SK-N-SH (cell line): Measurements from ENCODE around the gene SLC6A17. TPM values are rescaled to one million over a fixed set of nuclear protein-coding genes. Genes with fewer than 3 reads are reported as not detected.

Source experiments
- CTCF ChIA-PET: fragments of 300-600, 350-600 bp; formaldehyde crosslinking; extraction: SDS; loops from one replicate; lab custom pipeline; 2021; lab: Yijun Ruan, JAX
- POLR2A ChIA-PET: fragments of 350-600 bp; sonication (Branson Sonifier 250); formaldehyde crosslinking; extraction: SDS; loops from one replicate; lab custom pipeline; 2020; ENCODE audit warnings: antibody characterized with exemption, inconsistent platforms; lab: Yijun Ruan, JAX
- DNase-seq: peaks from one replicate; pipeline ENCODE4 v3.0.0; 2012
- H2AFZ ChIP-seq: fragments of 200-600 bp; sonication (generic); 2 replicates; pipeline ENCODE4 v1.8.1; 2016; ENCODE audit warnings: antibody characterized with exemption, mild to moderate bottlenecking, low read depth
- H3F3A ChIP-seq: fragments of 200-600 bp; sonication (generic); replicated peaks from 2 replicates; pipeline ENCODE3; 2016; ENCODE audit warnings: antibody characterized with exemption, mild to moderate bottlenecking; ENCODE audit not compliant: insufficient read depth
- H3K27ac ChIP-seq, 2 experiments: fragments of 200-500 bp in 1 of 2; fragments of 200-600 bp in 1 of 2; sonication (Bioruptor generic) in 1 of 2; sonication (generic), shearing (Covaris generic) in 1 of 2; 2 replicates each; pipeline versions ENCODE4 v1.5.1 to v1.6.1; 2014 to 2016; ENCODE audit warnings: low read depth in 2 of 2, inconsistent platforms in 1 of 2, low read length in 1 of 2, mild to moderate bottlenecking in 1 of 2, mixed read lengths in 1 of 2
- H3K27me3 ChIP-seq: fragments of 200-600 bp; sonication (generic), shearing (Covaris generic); 2 replicates; pipeline ENCODE4 v1.6.1; 2016; ENCODE audit warnings: mixed run types; ENCODE audit not compliant: insufficient read depth
- H3K36me3 ChIP-seq, 2 experiments: fragments of 200-500 bp in 1 of 2; fragments of 200-600 bp in 1 of 2; sonication (Bioruptor generic) in 1 of 2; sonication (generic) in 1 of 2; replicated peaks in 1 of 2; 2 replicates each; pipeline versions ENCODE3 to v1.5.1; 2014 to 2016; ENCODE audit warnings: low read length in 1 of 2, mild to moderate bottlenecking in 1 of 2; ENCODE audit not compliant: insufficient read depth in 2 of 2, control insufficient read depth in 1 of 2
- H3K4me1 ChIP-seq, 2 experiments: fragments of 200-500 bp in 1 of 2; fragments of 200-600 bp in 1 of 2; sonication (Bioruptor generic) in 1 of 2; sonication (generic), shearing (Covaris generic) in 1 of 2; 2 replicates each; pipeline versions ENCODE4 v1.5.1 to v1.6.1; 2014 to 2016; ENCODE audit warnings: low read depth in 1 of 2, low read length in 1 of 2, mixed run types in 1 of 2; ENCODE audit not compliant: insufficient read depth in 2 of 2, control insufficient read depth in 1 of 2
- H3K4me2 ChIP-seq: fragments of 200-600 bp; sonication (generic), shearing (Covaris generic); 2 replicates; pipeline ENCODE4 v1.6.1; 2017; ENCODE audit warnings: mixed run types
- H3K4me3 ChIP-seq, 2 experiments: fragments of 200-500 bp in 1 of 2; fragments of 200-600 bp in 1 of 2; sonication (Bioruptor generic) in 1 of 2; sonication (generic), shearing (Covaris generic) in 1 of 2; 2 replicates each; pipeline versions ENCODE4 v1.5.1 to v1.8.1; 2014 to 2016; ENCODE audit warnings: low read depth in 2 of 2, inconsistent platforms in 1 of 2, low read length in 1 of 2, mild to moderate bottlenecking in 1 of 2, mixed read lengths in 1 of 2, moderate library complexity in 1 of 2
- H3K79me2 ChIP-seq: fragments of 200-600 bp; sonication (generic); 2 replicates; pipeline ENCODE4 v1.8.1; 2017; ENCODE audit warnings: mild to moderate bottlenecking; ENCODE audit not compliant: insufficient read depth
- H3K9ac ChIP-seq: fragments of 200-600 bp; sonication (generic); 2 replicates; pipeline ENCODE4 v1.6.1; 2017; ENCODE audit warnings: mixed run types
- H3K9me2 ChIP-seq: fragments of 200-600 bp; sonication (generic); 2 replicates; pipeline ENCODE4 v1.6.1; 2017; ENCODE audit warnings: mixed run types
- H3K9me3 ChIP-seq: fragments of 200-600 bp; sonication (generic); 2 replicates; pipeline ENCODE4 v1.6.1; 2017; ENCODE audit warnings: mixed run types, mild to moderate bottlenecking, moderate library complexity
- H4K20me1 ChIP-seq: fragments of 200-600 bp; sonication (generic); 2 replicates; pipeline ENCODE4 v1.6.1; 2017; ENCODE audit warnings: mild to moderate bottlenecking, mixed run types; ENCODE audit not compliant: insufficient read depth
- CHD2 ChIP-seq: fragments of 150-350 bp; IDR thresholded peaks from 2 replicates; pipeline ENCODE4 v1.6.1; 2018; ENCODE audit warnings: low read length; ENCODE audit not compliant: partially characterized antibody
- CTCF ChIP-seq: fragments of 200-600 bp; sonication (generic); IDR thresholded peaks from 2 replicates; pipeline ENCODE4 v1.6.1; 2017; ENCODE audit warnings: antibody characterized with exemption, mild to moderate bottlenecking, moderate library complexity
- ELF1 ChIP-seq: IDR thresholded peaks from 2 replicates; pipeline ENCODE4 v1.4.0; 2012
- EP300 ChIP-seq, 2 experiments: IDR thresholded peaks; 2 replicates each; pipeline versions ENCODE4 v1.4.0 to v1.6.1; 2012; ENCODE audit warnings: borderline replicate concordance in 1 of 2, low read depth in 1 of 2, low read length in 1 of 2
- FOXM1 ChIP-seq: IDR thresholded peaks from 2 replicates; pipeline ENCODE4 v1.4.0; 2012; ENCODE audit warnings: low read depth, mild to moderate bottlenecking
- GABPA ChIP-seq: IDR thresholded peaks from 2 replicates; pipeline ENCODE4 v1.4.0; 2012; ENCODE audit warnings: low read depth, mild to moderate bottlenecking
- GATA2 ChIP-seq: sonication (generic); formaldehyde crosslinking; IDR thresholded peaks from 2 replicates; pipeline ENCODE4 v1.5.0; 2020; ENCODE audit warnings: mild to moderate bottlenecking, missing genetic modification reagents
- IRF3 ChIP-seq: fragments of 150-350 bp; IDR thresholded peaks from 2 replicates; pipeline ENCODE4 v1.6.1; 2016; ENCODE audit warnings: mild to moderate bottlenecking, low read depth, low read length
- MAX ChIP-seq: IDR thresholded peaks from 2 replicates; pipeline ENCODE4 v1.4.0; 2012; ENCODE audit warnings: low read depth
- MEF2A ChIP-seq: IDR thresholded peaks from 2 replicates; pipeline ENCODE4 v1.4.0; 2012; ENCODE audit warnings: low read depth, borderline replicate concordance
- MXI1 ChIP-seq: IDR thresholded peaks from 2 replicates; pipeline ENCODE4 v1.6.1; 2012; ENCODE audit warnings: mild to moderate bottlenecking, low read depth, low read length, improper control_type of control experiment
- NFIC ChIP-seq: IDR thresholded peaks from 2 replicates; pipeline ENCODE4 v1.4.0; 2012; ENCODE audit warnings: borderline replicate concordance
- NRF1 ChIP-seq: IDR thresholded peaks from 2 replicates; pipeline ENCODE4 v1.6.1; 2012; ENCODE audit warnings: low read depth, mild to moderate bottlenecking, low read length
- PBX3 ChIP-seq: IDR thresholded peaks from 2 replicates; pipeline ENCODE4; 2012
- POLR2AphosphoS5 ChIP-seq: IDR thresholded peaks from 2 replicates; pipeline ENCODE4 v1.6.1; 2012; ENCODE audit warnings: low read depth, low read length
- RAD21 ChIP-seq: IDR thresholded peaks from 2 replicates; pipeline ENCODE4 v1.6.1; 2012; ENCODE audit warnings: mild to moderate bottlenecking, low read length
- RCOR1 ChIP-seq: fragments of 150-350 bp; IDR thresholded peaks from 2 replicates; pipeline ENCODE4 v1.6.1; 2017; ENCODE audit warnings: antibody characterized with exemption, low read length
- SIN3A ChIP-seq: IDR thresholded peaks from 2 replicates; pipeline ENCODE4 v1.6.1; 2012; ENCODE audit warnings: low read depth, mild to moderate bottlenecking, low read length, moderate library complexity, borderline replicate concordance
- SMC3 ChIP-seq: IDR thresholded peaks from 2 replicates; pipeline ENCODE4 v1.6.1; 2012; ENCODE audit warnings: low read depth, low read length, improper control_type of control experiment
- TAF1 ChIP-seq: IDR thresholded peaks from 2 replicates; pipeline ENCODE4 v1.6.1; 2012; ENCODE audit warnings: low read depth, mild to moderate bottlenecking, low read length, moderate library complexity, borderline replicate concordance
- TEAD4 ChIP-seq: IDR thresholded peaks from 2 replicates; pipeline ENCODE4 v1.4.0; 2012; ENCODE audit warnings: mild to moderate bottlenecking, borderline replicate concordance; ENCODE audit not compliant: insufficient read depth
- USF1 ChIP-seq: IDR thresholded peaks from 2 replicates; pipeline ENCODE4 v1.4.0; 2012; ENCODE audit warnings: low read depth, borderline replicate concordance
- USF2 ChIP-seq: fragments of 150-350 bp; IDR thresholded peaks from 2 replicates; pipeline ENCODE4 v1.6.1; 2017; ENCODE audit warnings: antibody characterized with exemption, low read length, low read depth, borderline replicate concordance
- YY1 ChIP-seq: IDR thresholded peaks from 2 replicates; pipeline ENCODE4 v1.4.0; 2012; ENCODE audit warnings: low read depth, mild to moderate bottlenecking
- ZBTB33 ChIP-seq: IDR thresholded peaks from 2 replicates; pipeline ENCODE4 v1.4.0; 2012; ENCODE audit warnings: low read depth, borderline replicate concordance
- WGBS: methylation state at CpG from one replicate; pipeline ENCODE4 v1.1.6; 2017; ENCODE audit warnings: low lambda C conversion rate; 5-methylcytosine and 5-hydroxymethylcytosine counted together
- polyA plus RNA-seq, 3 experiments: library from polyadenylated mRNA; depleted of rRNA; stranded (reverse); fragments of >200 nt; gene quantifications; 2 replicates each; pipeline ENCODE4 v1.2.3, GENCODE V29; 2012

SLC6A17 gene
- polyA plus RNA-seq, 1 of the 3 experiments (the other 2 are of a cell fraction) = 0.67 TPM

- Histone ChIP-seq H3K9me2 (no peaks in the 10 kb centered on the region), H3K9me3 (no peaks in the 10 kb centered on the region), H3K27ac (peak overlapping the region; percentile 14 to 98; a peak in 3 of 4 replicates), H3K4me3 (no peak overlapping the region), H3K27me3 (no peaks in the 10 kb centered on the region), H3K4me2 (0 out of 2 replicates have a peak overlapping the region, but pooled peaks have one; percentile 15), H2AFZ (peak overlapping the region; percentile 66; the same call in 1 of the 2 replicates), H3K36me3 (no peaks in the 10 kb centered on the region), H3K4me1 (peaks cover 0 to 56% of the 10 kb centered on the region in 2 experiments; a peak in 2 of 4 replicates), H3F3A (no peaks in the 10 kb centered on the region), H4K20me1 (no peaks in the 10 kb centered on the region), H3K9ac (no peak overlapping the region), H3K79me2 (no peaks in the 10 kb centered on the region)
- 20% methylated on average over 12 of the region's 13 CpGs for WGBS
- POLR2A ChIA-PET = interaction anchor here (0.6 to 1.0 kb wide), 3 partner anchors 103 to 214 kb away, joined by 3 read pairs; no protein-coding TSS in a partner anchor
- DNase-seq = peak; percentile 79
- CTCF ChIA-PET = interaction anchor here (0.6 to 2.7 kb wide), 9 partner anchors 10 to 744 kb away, joined by 3 to 15 read pairs (median 6); no protein-coding TSS in a partner anchor
- no peak for TF ChIP-seq USF1
- TF ChIP-seq PBX3 = no peak
- no peak for TF ChIP-seq NFIC
- TF ChIP-seq SIN3A = no peak
- peak; percentile 64 for TF ChIP-seq GATA2 (CRISPR knock-in tag)
- peak; percentile 40 for TF ChIP-seq CHD2
- no peak for TF ChIP-seq TEAD4
- TF ChIP-seq POLR2AphosphoS5 = no peak
- TF ChIP-seq YY1 = no peak
- TF ChIP-seq USF2 = no peak
- peak; percentile 17; the same call in 1 of the 2 replicates for TF ChIP-seq RAD21
- TF ChIP-seq MXI1 = no peak
- peak; percentile 18; the same call in 1 of the 2 replicates for TF ChIP-seq SMC3
- TF ChIP-seq RCOR1 = peak; percentile 39; the same call in 1 of the 2 replicates
- TF ChIP-seq TAF1 = no peak
- no peak for TF ChIP-seq ZBTB33
- no peak for TF ChIP-seq GABPA
- TF ChIP-seq EP300 (IDR thresholded peaks at IDR 0.05; ENCODE audit: borderline replicate concordance in 1 of 2, low read depth in 1 of 2, low read length in 1 of 2) = 0 out of 4 replicates have a peak, but pooled peaks of 1 of the 2 experiments have one; percentile 27
- no peak for TF ChIP-seq FOXM1
- no peak for TF ChIP-seq NRF1
- TF ChIP-seq IRF3 = no peak
- TF ChIP-seq MEF2A = no peak
- TF ChIP-seq ELF1 = no peak
- TF ChIP-seq CTCF = no peak
- no peak for TF ChIP-seq MAX
Observed at GRCh38 chr1:110235181-110235833, 85.0 kb downstream of the SLC6A17 start.
